ENCODE measurements around the gene MAOA.

MAOA gene

GRCh38 chrX:43633757-43634156, 22.3 kb upstream of the MAOA start:
- Histone ChIP-seq H4K20me1 (ENCODE audit: insufficient read depth, low read length, poor library complexity, severe bottlenecking) (no peaks in the 10 kb centered on the region), H3F3A (ENCODE audit: low read depth) (no peaks in the 10 kb centered on the region), H3K9me2 (replicated peaks; ENCODE audit: low read depth, low read length) (no peaks in the 10 kb centered on the region), H2AFZ (ENCODE audit: low read length) (no peak overlapping the region), H3K9ac (ENCODE audit: low read depth, low read length, poor library complexity, severe bottlenecking) (no peak overlapping the region), H3K36me3 (ENCODE audit: insufficient read depth, low read length) (no peaks in the 10 kb centered on the region), H3K27me3 (ENCODE audit: insufficient read depth, low read length, poor library complexity, severe bottlenecking) (no peaks in the 10 kb centered on the region), H3K4me3 (ENCODE audit: low read length, poor library complexity, severe bottlenecking) (no peak overlapping the region), H3K4me1 (ENCODE audit: insufficient read depth, low read length, poor library complexity, severe bottlenecking) (no peaks in the 10 kb centered on the region), H3K4me2 (ENCODE audit: low read depth, low read length, poor library complexity, severe bottlenecking) (no peak overlapping the region), H3K9me3 (ENCODE audit: insufficient read depth, low read depth, low read length) (no peaks in the 10 kb centered on the region), H3K79me2 (ENCODE audit: insufficient read depth, low read length) (no peaks in the 10 kb centered on the region)
- TF ChIP-seq CTCF (conservative IDR thresholded peaks at IDR 0.05; ENCODE audit: low read length) = no peak

GRCh38 chrX:43640482-43640881, 15.6 kb upstream of the MAOA start:
- Histone ChIP-seq H3K9me2 (replicated peaks; ENCODE audit: low read depth, low read length) (no peaks in the 10 kb centered on the region), H3F3A (ENCODE audit: low read depth) (no peaks in the 10 kb centered on the region), H3K9me3 (ENCODE audit: insufficient read depth, low read depth, low read length) (no peaks in the 10 kb centered on the region), H4K20me1 (ENCODE audit: insufficient read depth, low read length, poor library complexity, severe bottlenecking) (no peaks in the 10 kb centered on the region), H3K79me2 (ENCODE audit: insufficient read depth, low read length) (no peaks in the 10 kb centered on the region), H3K4me3 (ENCODE audit: low read length, poor library complexity, severe bottlenecking) (no peak overlapping the region), H2AFZ (ENCODE audit: low read length) (no peak overlapping the region), H3K36me3 (ENCODE audit: insufficient read depth, low read length) (no peaks in the 10 kb centered on the region), H3K9ac (ENCODE audit: low read depth, low read length, poor library complexity, severe bottlenecking) (no peak overlapping the region), H3K27me3 (ENCODE audit: insufficient read depth, low read length, poor library complexity, severe bottlenecking) (no peaks in the 10 kb centered on the region), H3K4me1 (ENCODE audit: insufficient read depth, low read length, poor library complexity, severe bottlenecking) (no peaks in the 10 kb centered on the region), H3K4me2 (ENCODE audit: low read depth, low read length, poor library complexity, severe bottlenecking) (no peak overlapping the region)
- no peak for TF ChIP-seq EZH2phosphoT487 (IDR thresholded peaks at IDR 0.05; ENCODE audit: borderline replicate concordance)
- TF ChIP-seq CTCF (conservative IDR thresholded peaks at IDR 0.05; ENCODE audit: low read length) = no peak

- Histone ChIP-seq H3K4me3 (ENCODE audit: low read length, poor library complexity, severe bottlenecking) (no peak overlapping the region), H2AFZ (ENCODE audit: low read length) (no peak overlapping the region), H3K4me2 (ENCODE audit: low read depth, low read length, poor library complexity, severe bottlenecking) (no peak overlapping the region), H3K9me3 (ENCODE audit: insufficient read depth, low read depth, low read length) (no peaks in the 10 kb centered on the region), H3K9me2 (replicated peaks; ENCODE audit: low read depth, low read length) (no peaks in the 10 kb centered on the region), H3K27me3 (ENCODE audit: insufficient read depth, low read length, poor library complexity, severe bottlenecking) (no peaks in the 10 kb centered on the region), H3K4me1 (ENCODE audit: insufficient read depth, low read length, poor library complexity, severe bottlenecking) (no peaks in the 10 kb centered on the region), H3K79me2 (ENCODE audit: insufficient read depth, low read length) (no peaks in the 10 kb centered on the region), H4K20me1 (ENCODE audit: insufficient read depth, low read length, poor library complexity, severe bottlenecking) (no peaks in the 10 kb centered on the region), H3F3A (ENCODE audit: low read depth) (no peaks in the 10 kb centered on the region), H3K9ac (ENCODE audit: low read depth, low read length, poor library complexity, severe bottlenecking) (no peak overlapping the region), H3K36me3 (ENCODE audit: insufficient read depth, low read length) (no peaks in the 10 kb centered on the region)
- TF ChIP-seq CTCF (conservative IDR thresholded peaks at IDR 0.05; ENCODE audit: low read length) (no peak), EZH2phosphoT487 (IDR thresholded peaks at IDR 0.05; ENCODE audit: borderline replicate concordance) (no peak)
These were observed 14.4 kb upstream of the MAOA start for GRCh38 chrX:43641691-43642090.

All from Loucy (cell line).